OCI-LY7 (cell line): ENCODE measurements around the gene EYS.

Experiments
- EZH2phosphoT487 ChIP-seq: fragments of 200-600 bp; sonication (generic); IDR thresholded peaks from 2 replicates; pipeline ENCODE4 v1.6.1; 2018; ENCODE audit warnings: low read depth, borderline replicate concordance, mild to moderate bottlenecking, mixed run types, antibody characterized with exemption, low read length, moderate library complexity, mixed read lengths
- TF ChIP-seq, protein P1 (sequence below): fragments of 200-600 bp; sonication (generic); conservative IDR thresholded peaks from 2 replicates; pipeline ENCODE4 v1.5.1; 2014; ENCODE audit warnings: mild to moderate bottlenecking, antibody characterized with exemption, low read length, moderate library complexity, mixed read lengths

DNA sequence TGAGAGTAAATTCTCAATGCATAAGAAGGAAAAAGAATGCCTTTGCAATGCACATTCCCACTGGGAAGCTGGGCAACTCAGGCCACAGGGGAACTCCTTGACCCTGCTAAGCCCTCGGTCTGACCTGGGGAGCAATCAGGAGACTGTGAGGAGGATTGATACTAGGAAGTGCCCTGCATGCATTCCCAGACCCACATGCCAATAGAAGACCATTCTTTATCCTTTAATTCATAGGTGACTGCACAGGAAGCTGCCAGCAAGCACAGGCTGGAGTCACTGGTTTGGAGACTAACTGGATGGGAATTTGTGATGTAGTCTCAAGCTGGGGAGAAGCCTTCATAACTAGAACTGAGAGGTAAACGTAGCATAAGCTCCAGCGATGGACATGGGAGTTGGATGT is 1012.7 kb downstream of the EYS start:
- TF ChIP-seq, protein P1, sequence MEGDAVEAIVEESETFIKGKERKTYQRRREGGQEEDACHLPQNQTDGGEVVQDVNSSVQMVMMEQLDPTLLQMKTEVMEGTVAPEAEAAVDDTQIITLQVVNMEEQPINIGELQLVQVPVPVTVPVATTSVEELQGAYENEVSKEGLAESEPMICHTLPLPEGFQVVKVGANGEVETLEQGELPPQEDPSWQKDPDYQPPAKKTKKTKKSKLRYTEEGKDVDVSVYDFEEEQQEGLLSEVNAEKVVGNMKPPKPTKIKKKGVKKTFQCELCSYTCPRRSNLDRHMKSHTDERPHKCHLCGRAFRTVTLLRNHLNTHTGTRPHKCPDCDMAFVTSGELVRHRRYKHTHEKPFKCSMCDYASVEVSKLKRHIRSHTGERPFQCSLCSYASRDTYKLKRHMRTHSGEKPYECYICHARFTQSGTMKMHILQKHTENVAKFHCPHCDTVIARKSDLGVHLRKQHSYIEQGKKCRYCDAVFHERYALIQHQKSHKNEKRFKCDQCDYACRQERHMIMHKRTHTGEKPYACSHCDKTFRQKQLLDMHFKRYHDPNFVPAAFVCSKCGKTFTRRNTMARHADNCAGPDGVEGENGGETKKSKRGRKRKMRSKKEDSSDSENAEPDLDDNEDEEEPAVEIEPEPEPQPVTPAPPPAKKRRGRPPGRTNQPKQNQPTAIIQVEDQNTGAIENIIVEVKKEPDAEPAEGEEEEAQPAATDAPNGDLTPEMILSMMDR, result no peak
- no peak for TF ChIP-seq EZH2phosphoT487
